Activated T-cell treated with anti-CD3 and anti-CD28 coated beads, Interleukin-2, amount 50 U/mL, for 4 hours (primary cell): ENCODE data around the gene MRPS18A. TPM values are rescaled to one million over a fixed set of nuclear protein-coding genes. Genes with fewer than 3 reads are reported as not detected.
"Not testable (repeated sequence)": the region's sequence is repeated elsewhere in the genome, so short reads cannot be mapped to it uniquely, and the experiment has no call there.

Experiments used
- ATAC-seq, 2 donors: fragments of 200-7000 bp; cut with Tn5 transposase; one replicate each; pipeline ENCODE4 v1.10.0; 2021
- DNase-seq: peaks from one replicate; pipeline ENCODE4 v3.0.0-alpha.2; 2020
- H3K27me3 Mint-ChIP-seq: one replicate; pipeline ENCODE4 v1.8.0; 2021; ENCODE audit warnings: low read depth, mixed read lengths
- H3K36me3 Mint-ChIP-seq: one replicate; pipeline ENCODE4 v1.8.0; 2022; ENCODE audit warnings: mixed read lengths; ENCODE audit not compliant: insufficient read depth
- H3K4me1 Mint-ChIP-seq: one replicate; pipeline ENCODE4 v1.8.0; 2021; ENCODE audit warnings: low read depth, mixed read lengths
- H3K4me3 Mint-ChIP-seq: one replicate; pipeline ENCODE4 v1.8.0; 2021; ENCODE audit warnings: mild to moderate bottlenecking, moderate library complexity, mixed read lengths
- H3K9me3 Mint-ChIP-seq: one replicate; pipeline ENCODE4 v1.8.0; 2021; ENCODE audit warnings: mixed read lengths
- total RNA-seq, 3 donors: library from RNA; stranded (reverse); gene quantifications; one replicate each; pipeline ENCODE4 v1.2.1, GENCODE V29; 2021

The MRPS18A gene
- total RNA-seq, 3 donors from 2014 or later, result 70.0 to 75.1 (median 72.7) TPM

GRCh38 chr6:43633002-43633401 is 54.6 kb downstream of the MRPS18A start:
- H3K4me1 Mint-ChIP-seq, result peaks cover 36% of the 10 kb centered on the region
- not testable (repeated sequence) for ATAC-seq, H3K4me3 Mint-ChIP-seq, H3K9me3 Mint-ChIP-seq, H3K36me3 Mint-ChIP-seq, H3K27me3 Mint-ChIP-seq, DNase-seq

- Mint-ChIP-seq H3K9me3 (no peaks in the 10 kb centered on the region), H3K4me3 (peak overlapping the region; percentile 43), H3K4me1 (peaks cover 39% of the 10 kb centered on the region), H3K27me3 (no peaks in the 10 kb centered on the region), H3K36me3 (peaks cover 3% of the 10 kb centered on the region)
- DNase-seq (no peak), ATAC-seq (no peak)
Observed at GRCh38 chr6:43630980-43631619, 56.5 kb downstream of the MRPS18A start.

DNA sequence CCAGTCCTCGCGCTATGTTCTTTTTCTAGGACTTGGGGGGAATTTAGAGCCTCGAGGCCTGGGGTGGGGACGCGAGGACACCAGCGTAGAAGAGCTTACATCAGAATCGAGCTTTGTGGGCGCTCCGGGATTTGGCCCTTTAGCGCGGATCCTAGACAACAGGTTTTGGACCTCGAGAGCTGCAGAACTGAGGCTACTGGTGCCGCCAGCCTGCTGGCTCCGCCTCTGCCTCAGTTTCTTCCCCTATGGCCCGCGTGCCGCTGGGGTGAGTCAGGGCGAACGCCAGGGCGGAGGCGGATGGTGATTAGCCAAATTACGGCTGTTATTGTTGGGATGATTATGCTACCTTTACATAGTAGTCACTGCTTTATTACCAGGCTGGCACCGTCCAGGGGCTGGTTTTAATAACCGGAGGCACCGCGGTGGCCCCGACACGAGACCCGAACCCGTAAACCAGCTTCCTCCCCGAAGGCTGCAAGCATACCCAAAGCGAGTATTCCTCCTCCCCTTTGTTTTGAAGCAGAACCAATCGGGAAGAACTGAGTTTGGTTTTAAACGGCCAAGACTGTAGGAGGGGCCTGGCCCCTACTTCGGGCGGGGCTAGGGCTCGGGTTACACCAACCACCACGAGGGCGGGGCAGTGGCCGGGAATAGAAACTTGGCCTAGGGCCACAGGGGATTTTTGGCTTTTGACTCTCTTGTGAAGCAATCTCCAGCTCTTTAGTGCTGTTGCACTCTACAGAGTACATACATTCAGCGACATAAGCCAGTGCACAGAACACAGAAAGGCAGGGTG is 57.9 kb downstream of the MRPS18A start:
- Mint-ChIP-seq H3K9me3 (no peaks in the 10 kb centered on the region), H3K4me1 (peaks cover 28% of the 10 kb centered on the region), H3K27me3 (no peaks in the 10 kb centered on the region), H3K4me3 (peak overlapping the region; percentile 97), H3K36me3 (peaks cover 3% of the 10 kb centered on the region)
- ATAC-seq, result peak; percentile 69 to 73
- peak; percentile 74 for DNase-seq

GRCh38 chr6:43629104-43629504 is 58.5 kb downstream of the MRPS18A start, which contains the start of gene GTPBP2:
Gene GTPBP2, minus strand, starts transcription at chr6:43629264. Its CDS starts 102 bp downstream, at chr6:43629162.
- peaks cover 3% of the 10 kb centered on the region for H3K36me3 Mint-ChIP-seq
- H3K9me3 Mint-ChIP-seq, result no peaks in the 10 kb centered on the region
- DNase-seq, result peak; percentile 92
- ATAC-seq, result peak; percentile 87 to 89
- H3K4me1 Mint-ChIP-seq, result peaks cover 28% of the 10 kb centered on the region
- no peaks in the 10 kb centered on the region for H3K27me3 Mint-ChIP-seq
- peak within 1 kb of the TSS; percentile 97 for H3K4me3 Mint-ChIP-seq

GRCh38 chr6:43628393-43629103 is 59.0 kb downstream of the MRPS18A start:
- ATAC-seq (peak; percentile 33 to 39), DNase-seq (peak; percentile 35)
- Mint-ChIP-seq H3K27me3 (no peaks in the 10 kb centered on the region), H3K36me3 (peaks cover 7% of the 10 kb centered on the region), H3K4me3 (peak overlapping the region; percentile 97), H3K4me1 (peaks cover 26% of the 10 kb centered on the region), H3K9me3 (no peaks in the 10 kb centered on the region)

DNA sequence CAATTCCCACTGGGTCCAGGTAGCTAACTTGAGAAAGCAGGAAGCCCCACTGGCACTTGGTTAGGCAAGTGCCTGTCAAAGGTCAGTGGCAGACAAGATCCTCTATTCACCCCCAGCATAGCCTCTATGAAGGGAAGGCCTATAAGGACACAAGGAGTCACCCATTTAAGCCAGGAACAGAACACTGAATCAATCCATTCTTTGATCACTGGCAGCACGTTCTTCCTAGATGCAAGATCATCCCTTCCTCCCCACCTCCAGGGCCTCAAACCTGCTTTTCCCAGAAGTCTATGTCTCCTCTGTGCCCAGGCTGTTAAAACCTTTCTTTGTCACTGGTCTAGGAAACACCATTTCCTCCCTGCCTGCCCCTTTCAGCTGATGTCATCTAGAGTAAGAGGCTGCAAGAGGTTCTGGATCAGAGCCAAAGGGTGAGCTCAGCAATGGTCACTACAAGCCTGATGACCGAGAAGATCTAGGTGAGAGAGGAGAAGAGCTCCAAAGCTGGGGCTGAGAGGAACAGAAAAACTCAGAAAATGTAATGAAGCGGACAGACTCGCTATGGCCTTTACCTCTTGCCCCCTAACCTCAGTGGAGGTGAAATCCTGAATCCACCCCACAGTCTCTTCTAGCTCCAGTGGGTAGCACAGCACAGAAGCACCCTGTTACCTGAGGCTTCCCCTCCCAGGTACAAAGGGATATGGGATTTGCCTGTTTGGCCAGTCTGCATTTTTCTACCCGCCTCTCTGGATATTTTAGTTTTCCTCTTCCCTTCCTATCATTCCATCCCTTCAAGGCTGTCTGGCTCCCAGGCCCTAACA is 60.4 kb downstream of the MRPS18A start:
- Mint-ChIP-seq H3K9me3 (no peaks in the 10 kb centered on the region), H3K4me1 (peaks cover 26% of the 10 kb centered on the region), H3K4me3 (peak overlapping the region; percentile 72), H3K36me3 (peaks cover 12% of the 10 kb centered on the region), H3K27me3 (no peaks in the 10 kb centered on the region)
- DNase-seq (no peak), ATAC-seq (no peak)

- Mint-ChIP-seq H3K27me3 (no peaks in the 10 kb centered on the region), H3K4me1 (peaks cover 24% of the 10 kb centered on the region), H3K36me3 (peaks cover 24% of the 10 kb centered on the region), H3K9me3 (no peaks in the 10 kb centered on the region), H3K4me3 (no peak overlapping the region)
- no peak for ATAC-seq
- DNase-seq, result no peak
Observed at GRCh38 chr6:43625393-43625992, 62.1 kb downstream of the MRPS18A start.

DNA sequence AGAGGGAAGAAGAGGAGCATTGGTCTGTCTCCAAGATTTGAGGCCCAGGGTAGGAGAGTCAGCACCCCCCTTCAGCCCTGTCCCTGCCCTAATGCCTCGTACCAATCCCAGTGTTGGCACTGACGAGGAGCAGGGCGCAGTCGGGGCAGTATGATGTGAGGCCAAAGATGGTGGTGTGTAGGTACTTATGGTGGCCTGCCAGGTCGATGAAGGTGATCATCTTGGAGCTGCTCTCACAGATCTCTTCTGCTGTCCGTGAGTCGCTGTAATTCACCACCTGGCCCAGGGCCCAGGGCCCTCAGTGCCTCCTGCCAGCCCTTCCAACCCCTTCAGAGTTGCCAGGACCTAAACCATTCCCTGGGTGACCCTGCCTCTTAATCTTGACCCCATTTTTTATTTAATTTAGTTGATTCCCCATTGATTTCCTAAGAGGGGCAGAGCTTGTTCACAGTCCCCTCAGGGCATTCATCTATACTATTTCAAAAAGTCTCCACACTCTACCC is 62.8 kb downstream of the MRPS18A start:
- DNase-seq, result no peak
- Mint-ChIP-seq H3K4me3 (no peak overlapping the region), H3K27me3 (no peaks in the 10 kb centered on the region), H3K9me3 (no peaks in the 10 kb centered on the region), H3K36me3 (peaks cover 25% of the 10 kb centered on the region), H3K4me1 (peaks cover 18% of the 10 kb centered on the region)
- ATAC-seq, result no peak

DNA sequence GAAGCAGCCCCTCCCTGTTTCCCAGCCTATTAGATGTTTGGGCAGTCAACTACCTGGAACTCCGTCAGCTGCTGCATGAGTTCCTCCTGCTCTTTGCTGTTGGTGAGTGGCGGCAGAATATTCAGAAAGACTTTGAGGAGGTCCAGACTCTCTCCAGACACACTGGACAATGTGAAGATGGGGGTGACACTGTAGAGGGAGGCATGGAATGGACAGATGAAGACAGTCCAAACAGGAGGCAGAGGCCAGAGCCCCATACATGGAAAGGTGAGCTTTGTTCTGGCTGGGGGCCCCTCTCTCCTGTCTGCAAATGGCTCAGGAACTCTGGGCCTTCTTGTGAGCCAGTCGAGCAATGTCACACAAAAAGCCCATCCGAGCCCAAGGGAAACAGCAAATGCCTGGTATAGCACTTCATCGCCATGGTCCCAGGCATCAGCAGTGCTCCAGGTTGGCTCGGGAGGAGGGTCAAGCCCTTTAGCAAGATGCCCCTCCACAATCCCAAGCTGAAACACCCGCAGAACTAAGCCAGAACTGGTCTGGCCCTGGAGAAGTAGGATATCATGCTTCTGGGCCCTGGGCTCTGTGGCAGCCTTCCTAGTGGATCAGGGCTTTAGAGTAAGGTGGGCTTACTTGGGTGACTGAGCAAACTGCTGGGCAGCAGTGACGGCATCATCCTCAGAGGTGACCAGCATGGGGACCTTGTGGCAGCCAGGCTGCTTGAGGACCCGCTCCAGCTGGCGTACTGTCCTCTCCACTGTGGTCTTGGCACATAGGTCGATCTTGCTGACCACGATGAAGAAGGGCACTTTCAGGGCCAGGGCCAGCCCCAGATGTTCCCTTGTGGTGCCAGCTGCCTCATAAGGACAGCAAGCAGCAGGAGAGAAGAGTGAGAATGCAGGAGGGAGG is 63.5 kb downstream of the MRPS18A start:
- DNase-seq (no peak), ATAC-seq (no peak)
- Mint-ChIP-seq H3K36me3 (peaks cover 25% of the 10 kb centered on the region), H3K9me3 (no peaks in the 10 kb centered on the region), H3K27me3 (no peaks in the 10 kb centered on the region), H3K4me1 (peaks cover 18% of the 10 kb centered on the region), H3K4me3 (no peak overlapping the region)

- DNase-seq (no peak), ATAC-seq (no peak)
- H3K27me3 Mint-ChIP-seq, result no peaks in the 10 kb centered on the region
Observed at GRCh38 chr6:43622541-43622940, 65.0 kb downstream of the MRPS18A start.

DNA sequence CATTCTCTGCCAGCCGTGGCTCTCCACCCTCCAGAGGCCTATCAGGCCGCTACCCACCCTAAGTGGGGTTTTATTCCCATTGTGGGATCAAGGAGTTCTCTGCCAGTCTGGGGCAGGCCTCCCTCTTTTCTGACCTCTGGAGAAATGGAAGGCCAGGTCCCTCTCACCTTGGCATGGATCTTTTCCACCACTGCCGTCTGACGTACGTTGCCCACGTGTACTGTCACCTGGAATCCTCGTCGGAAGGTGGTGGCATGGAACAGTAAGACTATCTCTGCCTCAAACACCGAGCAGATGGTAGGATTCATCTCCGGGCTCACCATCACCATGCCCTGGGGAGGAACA is 65.8 kb downstream of the MRPS18A start:
- peaks cover 2% of the 10 kb centered on the region for H3K4me1 Mint-ChIP-seq
- H3K27me3 Mint-ChIP-seq, result no peaks in the 10 kb centered on the region
- no peak for ATAC-seq
- H3K4me3 Mint-ChIP-seq, result no peak overlapping the region
- H3K36me3 Mint-ChIP-seq, result peaks cover 25% of the 10 kb centered on the region
- no peak for DNase-seq
- H3K9me3 Mint-ChIP-seq, result no peaks in the 10 kb centered on the region

More at GRCh38 chr6:43622541-43622940, 65.0 kb downstream of the MRPS18A start:
- Mint-ChIP-seq H3K4me1 (peaks cover 10% of the 10 kb centered on the region), H3K4me3 (no peak overlapping the region), H3K36me3 (peaks cover 25% of the 10 kb centered on the region), H3K9me3 (no peaks in the 10 kb centered on the region)
